HG03565 (cell line): Measurements from ENCODE around the gene ARFRP1.
"Not testable (repeated sequence)": the region's sequence is repeated elsewhere in the genome, so short reads cannot be mapped to it uniquely, and the experiment has no call there.

ENCODE experiments used
- ATAC-seq: cut with Tn5 transposase; IDR thresholded peaks from one replicate; pipeline ENCODE4 v1.9.1; 2021; ENCODE audit warnings: mild to moderate bottlenecking, moderate library complexity; ENCODE audit not compliant: unreplicated experiment

The ARFRP1 gene

DNA sequence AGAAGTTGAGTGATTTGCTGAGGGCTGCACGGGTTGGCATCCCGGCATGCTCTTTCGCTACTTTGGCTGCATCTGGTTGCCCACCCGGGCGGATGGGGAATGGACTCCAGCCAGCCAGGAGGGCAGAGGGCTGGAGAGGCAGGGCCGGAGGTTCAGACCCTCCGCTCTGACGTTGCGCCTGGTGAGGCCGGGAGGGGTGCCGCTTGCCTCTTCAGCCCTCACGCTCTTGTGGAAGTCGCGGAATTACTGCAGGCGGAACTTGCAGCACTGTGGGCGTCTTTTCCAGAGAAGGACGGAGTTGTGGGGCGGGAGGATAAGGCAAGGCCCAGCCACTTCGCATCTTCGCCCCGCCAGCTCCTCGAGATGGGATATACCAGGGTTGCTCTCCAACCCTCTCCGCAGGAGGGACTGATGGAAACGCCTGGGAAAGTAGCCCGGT, 49.0 kb downstream of the ARFRP1 start:
- no peak for ATAC-seq

DNA sequence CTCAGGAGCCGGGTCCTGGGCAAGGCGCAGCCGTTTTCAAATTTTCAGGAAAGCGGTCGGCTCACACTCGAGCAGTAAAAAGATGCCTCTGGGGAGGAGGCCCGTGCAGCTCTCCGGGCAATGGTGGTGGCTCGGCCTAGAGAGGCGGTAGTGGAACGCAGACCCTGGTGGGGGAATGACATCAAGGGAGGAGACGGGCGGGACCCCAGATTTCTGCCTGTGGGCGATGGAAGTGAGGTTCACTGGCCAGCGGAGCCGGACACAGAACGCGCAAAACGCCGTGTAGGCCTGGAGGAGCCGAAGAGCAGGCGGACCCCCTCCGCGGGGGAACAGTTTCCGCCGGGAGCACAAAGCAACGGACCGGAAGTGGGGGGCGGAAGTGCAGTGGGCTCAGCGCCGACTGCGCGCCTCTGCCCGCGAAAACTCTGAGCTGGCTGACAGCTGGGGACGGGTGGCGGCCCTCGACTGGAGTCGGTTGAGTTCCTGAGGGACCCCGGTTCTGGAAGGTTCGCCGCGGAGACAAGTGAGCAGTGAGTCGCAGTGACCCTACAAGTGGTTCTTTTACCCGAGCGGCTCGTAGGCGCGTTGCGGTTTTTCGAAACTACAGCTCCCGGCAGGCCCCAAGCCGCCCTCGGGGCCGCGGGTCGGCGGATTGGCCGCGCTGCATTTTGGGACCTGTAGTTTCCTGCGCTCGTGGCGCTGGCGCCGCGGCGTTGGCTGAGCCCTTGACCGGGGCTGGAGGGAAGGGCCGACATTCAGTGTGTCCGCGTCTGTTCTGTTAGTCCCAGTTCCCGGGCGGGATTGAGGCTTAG, 49.6 kb downstream of the ARFRP1 start, which contains the start of gene RTEL1:
Gene RTEL1, plus strand, starts transcription at position 376 of the 812 bp plus-strand sequence. CDS start 1,091 bp downstream, outside the sequence.
- ATAC-seq: peak; percentile 74

DNA sequence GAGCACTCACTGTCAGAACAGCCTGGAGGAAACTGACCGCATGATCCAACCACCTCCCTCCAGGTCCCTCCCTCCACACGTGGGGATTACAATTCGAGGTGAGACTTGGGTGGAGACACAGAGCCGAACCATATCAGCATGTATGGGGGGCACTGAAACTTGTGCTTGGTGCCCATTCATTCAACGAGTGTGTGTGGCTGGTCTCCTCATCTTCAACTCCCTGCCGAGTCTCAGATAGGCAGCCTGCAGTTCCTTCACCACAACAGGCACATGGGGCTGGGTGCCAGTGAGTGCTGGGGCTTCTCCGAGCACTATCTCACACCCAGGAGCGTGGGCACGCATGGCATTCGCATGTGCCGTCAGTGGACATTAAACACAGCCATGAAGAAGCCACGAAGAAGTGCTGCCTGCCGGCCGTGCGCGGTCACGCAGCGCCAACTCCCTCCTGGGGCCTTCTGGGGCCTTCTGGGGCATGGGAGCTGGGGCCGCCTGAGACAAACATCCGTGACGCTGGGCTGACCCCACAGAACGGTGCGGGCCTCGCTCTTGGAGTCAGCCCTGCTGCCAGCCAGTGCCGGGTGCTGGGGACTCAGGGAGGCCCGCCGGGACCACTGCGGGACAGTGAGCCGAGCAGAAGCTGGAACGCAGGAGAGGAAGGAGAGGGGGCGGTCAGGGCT, 50.4 kb downstream of the ARFRP1 start:
- no peak for ATAC-seq

DNA sequence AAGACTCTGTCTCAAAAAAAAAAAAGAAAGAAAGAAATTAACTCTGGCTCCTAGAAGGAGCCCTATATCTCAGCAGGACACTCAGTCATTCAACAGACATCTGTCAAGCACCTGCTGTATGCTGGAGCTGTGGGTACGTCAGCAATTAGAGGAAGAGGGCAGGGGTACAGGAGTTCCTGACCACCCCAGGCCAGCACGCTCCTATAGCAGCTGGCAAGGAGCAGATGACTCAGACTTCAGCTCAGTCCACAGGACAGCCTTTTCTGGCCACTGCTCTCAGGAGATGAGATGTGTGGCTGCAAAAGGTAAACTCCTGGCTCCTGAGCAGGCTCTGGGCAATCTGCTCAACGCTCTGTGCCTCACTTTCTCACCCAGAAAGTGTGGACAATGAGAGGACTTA, 51.3 kb downstream of the ARFRP1 start:
- ATAC-seq: no peak

DNA sequence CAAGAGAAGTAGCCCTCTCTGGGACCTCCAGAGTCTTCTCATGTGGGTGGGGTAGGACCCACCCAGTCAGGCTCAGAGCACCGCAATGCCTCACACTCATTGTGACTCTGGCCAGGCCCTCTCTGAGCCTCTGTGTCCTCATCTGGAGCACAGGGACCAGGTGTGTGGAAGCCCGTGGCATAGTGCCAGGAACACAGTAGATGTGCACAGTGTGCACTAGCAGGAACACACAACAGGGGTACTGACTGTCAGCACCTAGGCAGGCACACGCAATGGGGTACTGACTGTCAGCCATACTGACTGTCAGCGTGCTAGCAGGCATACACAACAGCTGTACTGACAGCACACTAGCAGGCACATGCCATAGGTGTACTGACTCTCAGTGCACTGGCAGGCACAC, 52.5 kb downstream of the ARFRP1 start:
- no peak for ATAC-seq

- no peak for ATAC-seq
Measured at GRCh38 chr20:63653974-63654668, 53.7 kb downstream of the ARFRP1 start.

GRCh38 chr20:63653041-63653973, 54.5 kb downstream of the ARFRP1 start, which contains the start of gene STMN3:
STMN3 (minus strand) TSS chr20:63653424; CDS start chr20:63653345, 79 bp downstream.
- ATAC-seq: no peak

GRCh38 chr20:63652192-63652980, 55.4 kb downstream of the ARFRP1 start:
- no peak for ATAC-seq

DNA sequence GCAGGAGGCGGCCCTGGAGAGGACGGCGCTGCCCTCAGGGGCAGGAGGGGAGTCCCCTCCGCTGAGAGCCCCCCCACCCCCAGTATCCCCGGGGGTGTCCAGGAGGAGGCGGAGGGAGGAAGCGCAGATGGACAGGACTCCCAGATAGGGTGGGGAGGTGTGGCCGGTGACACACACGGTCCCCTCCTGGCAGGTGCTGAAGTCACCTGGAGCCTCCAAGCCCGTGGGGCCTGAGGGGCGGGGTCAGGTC, 55.9 kb downstream of the ARFRP1 start:
- ATAC-seq: no peak

- ATAC-seq: not testable (repeated sequence)
Measured at GRCh38 chr20:63650486-63650885, 57.3 kb downstream of the ARFRP1 start.

GRCh38 chr20:63648895-63649589, 58.7 kb downstream of the ARFRP1 start:
- ATAC-seq: no peak
